Measurements from ENCODE around the gene CFAP61.
"Not testable (repeated sequence)": the region's sequence is repeated elsewhere in the genome, so short reads cannot be mapped to it uniquely, and the experiment has no call there.

The CFAP61 gene

GRCh38 chr20:20210327-20210726, 158.0 kb downstream of the CFAP61 start:
- DNase-seq (ENCODE audit: low read depth in 2 of 2), result no peak

GRCh38 chr20:20210943-20211273, 158.6 kb downstream of the CFAP61 start:
- no peak for DNase-seq (ENCODE audit: low read depth in 2 of 2)

- DNase-seq (ENCODE audit: low read depth in 2 of 2), result no peak
Measured at GRCh38 chr20:20211274-20211987, 159.1 kb downstream of the CFAP61 start.

- DNase-seq (ENCODE audit: low read depth in 2 of 2), result no peak
Measured at GRCh38 chr20:20211988-20212518, 159.7 kb downstream of the CFAP61 start.

- no peak for DNase-seq (ENCODE audit: low read depth in 2 of 2)
Measured at GRCh38 chr20:20212675-20213096, 160.4 kb downstream of the CFAP61 start.

- DNase-seq (ENCODE audit: low read depth in 2 of 2), result no peak
Measured at GRCh38 chr20:20213526-20214121, 161.3 kb downstream of the CFAP61 start.

- no peak for DNase-seq (ENCODE audit: low read depth in 2 of 2)
Measured at GRCh38 chr20:20214757-20215275, 162.5 kb downstream of the CFAP61 start.

- DNase-seq (ENCODE audit: low read depth in 2 of 2), result no peak
Measured at GRCh38 chr20:20215976-20216727, 163.8 kb downstream of the CFAP61 start.

- DNase-seq (ENCODE audit: low read depth in 2 of 2), result no peak
Measured at GRCh38 chr20:20216941-20217340, 164.6 kb downstream of the CFAP61 start.

- no peak for DNase-seq (ENCODE audit: low read depth in 2 of 2)
Measured at GRCh38 chr20:20217621-20218020, 165.3 kb downstream of the CFAP61 start.

GRCh38 chr20:20218106-20218505, 165.8 kb downstream of the CFAP61 start:
- DNase-seq (ENCODE audit: low read depth in 2 of 2), result not testable (repeated sequence)

- DNase-seq (ENCODE audit: low read depth in 2 of 2), result no peak
Measured at GRCh38 chr20:20219016-20219415, 166.7 kb downstream of the CFAP61 start.

GRCh38 chr20:20220134-20220533, 167.8 kb downstream of the CFAP61 start:
- DNase-seq (ENCODE audit: low read depth in 2 of 2), result no peak

- DNase-seq (ENCODE audit: low read depth in 2 of 2), result no peak
Measured at GRCh38 chr20:20223981-20224380, 171.6 kb downstream of the CFAP61 start.

- DNase-seq (ENCODE audit: low read depth in 2 of 2), result no peak
Measured at GRCh38 chr20:20224806-20225205, 172.5 kb downstream of the CFAP61 start.

- DNase-seq (ENCODE audit: low read depth in 2 of 2), result no peak
Measured at GRCh38 chr20:20225325-20226043, 173.2 kb downstream of the CFAP61 start.

GRCh38 chr20:20226554-20226953, 174.2 kb downstream of the CFAP61 start:
- DNase-seq (ENCODE audit: low read depth in 2 of 2), result no peak

- no peak for DNase-seq (ENCODE audit: low read depth in 2 of 2)
Measured at GRCh38 chr20:20227013-20227571, 174.8 kb downstream of the CFAP61 start.

GRCh38 chr20:20228351-20228750, 176.0 kb downstream of the CFAP61 start:
- DNase-seq (ENCODE audit: low read depth in 2 of 2), result no peak

GRCh38 chr20:20229595-20229994, 177.3 kb downstream of the CFAP61 start:
- no peak for DNase-seq (ENCODE audit: low read depth in 2 of 2)

GRCh38 chr20:20230741-20231140, 178.4 kb downstream of the CFAP61 start:
- no peak for DNase-seq (ENCODE audit: low read depth in 2 of 2)

Measured in stimulated activated CD8-positive, alpha-beta memory T cell treated with anti-CD3 and anti-CD28 coated beads, Interleukin-15, amount 100 ng/mL, for 48 hours (primary cell).